Activated CD8-positive, alpha-beta memory T cell treated with anti-CD3 and anti-CD28 coated beads for 1 hour (primary cell): ENCODE measurements around the gene PRKACA.

Experiments
- DNase-seq, 2 donors: peaks; one replicate each; pipeline ENCODE4 v3.0.0-alpha.2; 2020; ENCODE audit warnings: low read depth in 1 of 2; ENCODE audit errors: extremely low read depth in 1 of 2

PRKACA gene

GRCh38 chr19:14117668-14118164, at the start of gene PRKACA:
Gene PRKACA (minus strand): TSS chr19:14117762. CDS start chr19:14117547, 215 bp downstream.
- DNase-seq: peak; percentile 95 to 96

- no peak for DNase-seq
Measured at GRCh38 chr19:14166999-14167575, 49.5 kb upstream of the PRKACA start.

DNA sequence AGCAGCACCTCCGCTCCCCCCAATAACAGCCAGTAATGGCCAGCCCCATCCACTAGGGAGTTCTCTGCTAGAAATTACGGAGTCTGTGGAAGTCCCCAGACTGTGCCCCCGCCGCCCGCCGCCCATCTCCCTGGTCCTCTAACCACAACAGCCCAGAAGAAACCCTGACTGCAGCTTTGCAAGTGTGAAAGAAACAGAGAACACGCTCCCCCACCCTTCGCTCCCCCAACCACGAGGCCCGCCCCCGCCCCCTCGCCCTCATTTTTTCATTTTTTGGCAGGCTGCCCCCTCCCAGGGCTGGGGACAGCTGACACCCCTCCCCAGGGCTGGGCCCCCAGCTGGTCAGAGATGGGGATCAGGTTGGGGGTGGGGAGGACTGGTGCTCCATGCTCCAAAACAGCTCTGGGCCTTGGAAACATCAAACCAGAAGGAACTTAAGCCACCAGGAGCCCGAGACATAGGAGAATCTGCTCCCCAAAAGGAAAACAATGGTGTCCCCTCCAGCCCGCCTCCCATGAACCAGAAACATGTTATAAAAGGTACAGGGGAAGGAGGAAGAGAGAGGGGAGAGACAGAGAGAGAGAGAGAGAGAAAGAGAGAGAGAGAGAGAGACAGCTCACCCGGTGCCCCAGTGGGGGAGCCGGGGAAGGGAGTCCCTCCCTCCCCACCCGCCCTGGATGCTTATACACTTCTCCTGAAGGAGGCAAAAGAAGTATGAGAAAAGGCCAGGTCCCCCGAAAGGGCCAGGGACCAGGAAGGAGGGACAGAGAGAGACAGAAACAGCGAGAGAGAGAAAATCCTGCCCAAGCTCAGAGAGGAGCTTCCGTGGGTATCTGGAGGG, 48.6 kb upstream of the PRKACA start:
- no peak for DNase-seq

GRCh38 chr19:14164724-14165493, 47.3 kb upstream of the PRKACA start:
- no peak for DNase-seq

- DNase-seq: no peak
Measured at GRCh38 chr19:14164082-14164481, 46.5 kb upstream of the PRKACA start.

DNA sequence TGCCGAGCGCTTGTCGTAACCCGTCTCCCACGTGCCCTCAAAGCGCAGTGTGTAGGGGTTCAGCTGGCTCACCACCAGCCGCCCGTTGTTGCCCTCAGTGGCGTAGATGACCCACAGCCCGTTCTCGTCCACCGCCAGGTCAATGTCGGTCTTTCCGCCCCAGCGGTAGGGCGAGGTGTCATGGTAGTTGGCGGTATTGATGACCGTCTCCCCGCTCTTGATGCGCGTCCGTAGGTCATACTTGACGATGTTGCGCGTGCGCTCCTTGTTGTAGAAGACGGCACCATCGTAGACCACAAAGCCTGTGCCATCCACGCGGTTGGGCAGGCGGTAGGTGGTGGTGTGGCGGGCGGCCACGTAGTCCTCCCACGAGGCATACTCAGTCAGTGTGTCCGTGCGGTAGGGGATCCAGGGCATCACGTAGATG, 45.3 kb upstream of the PRKACA start:
- no peak for DNase-seq

DNA sequence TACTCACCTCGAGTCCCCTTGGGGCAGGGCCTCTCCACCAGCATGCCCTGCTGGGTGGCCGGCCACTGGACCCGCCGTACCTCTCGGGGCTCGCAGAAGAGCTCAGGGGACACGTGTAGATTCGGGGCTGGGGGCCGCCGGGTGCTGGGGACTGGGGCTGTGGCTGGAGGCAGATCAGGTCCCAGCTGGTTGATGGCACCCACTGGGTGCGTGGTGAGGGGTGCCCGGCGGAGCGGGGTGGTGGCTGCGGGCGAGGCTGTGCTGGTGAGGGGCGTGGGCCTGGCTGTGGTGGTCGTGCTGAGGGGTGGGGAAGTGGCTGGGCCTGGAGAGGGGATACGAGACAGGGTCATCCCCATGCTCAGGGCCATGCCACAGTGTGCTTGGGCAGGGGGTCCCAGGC, 43.7 kb upstream of the PRKACA start:
- no peak for DNase-seq

DNA sequence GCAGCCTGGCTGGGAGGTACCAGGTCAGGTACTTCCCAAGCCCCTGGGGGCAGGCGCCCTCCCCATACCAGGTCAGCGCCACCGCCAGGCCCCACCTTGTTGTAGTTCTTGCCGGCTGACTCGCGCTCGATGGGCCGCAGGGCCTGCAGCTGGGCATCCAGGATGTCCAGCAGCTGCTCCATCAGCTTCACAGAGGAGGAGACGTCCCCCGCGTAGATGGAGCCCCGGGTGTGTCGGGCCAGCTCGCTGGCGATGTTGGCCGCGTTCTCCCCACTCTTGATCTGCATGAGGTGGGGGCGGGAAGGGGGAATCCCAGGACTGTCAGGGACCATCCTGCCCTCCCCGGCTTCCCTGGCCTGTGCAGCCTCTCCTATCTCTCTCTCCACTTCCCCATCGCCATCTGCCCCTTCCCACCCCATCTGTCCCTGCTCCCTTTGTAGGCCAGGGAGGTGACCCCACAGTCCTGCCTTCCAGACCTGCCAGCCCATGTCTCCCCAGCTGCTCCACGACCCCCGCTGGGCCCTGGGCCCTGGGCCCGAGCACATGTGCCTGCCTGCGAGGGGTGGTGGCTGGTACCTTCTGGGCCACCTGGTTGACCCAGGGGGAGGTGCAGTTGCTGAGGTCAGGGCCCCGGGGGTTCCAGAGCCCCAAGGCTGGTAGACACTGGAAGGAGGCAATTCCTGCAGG, 42.6 kb upstream of the PRKACA start:
- no peak for DNase-seq

DNA sequence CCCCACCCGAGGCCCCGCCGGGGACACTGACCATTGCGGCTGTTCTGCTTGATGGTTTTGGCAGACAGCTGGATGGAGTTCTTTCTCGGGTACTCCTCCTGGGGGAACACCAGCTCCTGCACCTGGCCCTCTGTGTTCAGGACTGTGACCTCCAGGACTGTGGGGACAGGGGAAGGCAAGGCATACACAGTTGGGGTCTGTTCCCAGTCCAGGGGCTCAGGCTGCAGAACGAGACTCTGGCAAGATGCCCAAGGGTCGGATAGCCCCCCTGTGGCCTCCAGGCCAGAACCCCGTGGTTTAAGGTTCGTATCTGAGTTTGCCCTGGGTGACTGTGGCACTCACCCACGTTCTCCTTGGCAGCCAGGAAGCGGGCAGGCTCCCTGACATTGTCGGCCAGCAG, 41.5 kb upstream of the PRKACA start:
- DNase-seq: no peak

DNA sequence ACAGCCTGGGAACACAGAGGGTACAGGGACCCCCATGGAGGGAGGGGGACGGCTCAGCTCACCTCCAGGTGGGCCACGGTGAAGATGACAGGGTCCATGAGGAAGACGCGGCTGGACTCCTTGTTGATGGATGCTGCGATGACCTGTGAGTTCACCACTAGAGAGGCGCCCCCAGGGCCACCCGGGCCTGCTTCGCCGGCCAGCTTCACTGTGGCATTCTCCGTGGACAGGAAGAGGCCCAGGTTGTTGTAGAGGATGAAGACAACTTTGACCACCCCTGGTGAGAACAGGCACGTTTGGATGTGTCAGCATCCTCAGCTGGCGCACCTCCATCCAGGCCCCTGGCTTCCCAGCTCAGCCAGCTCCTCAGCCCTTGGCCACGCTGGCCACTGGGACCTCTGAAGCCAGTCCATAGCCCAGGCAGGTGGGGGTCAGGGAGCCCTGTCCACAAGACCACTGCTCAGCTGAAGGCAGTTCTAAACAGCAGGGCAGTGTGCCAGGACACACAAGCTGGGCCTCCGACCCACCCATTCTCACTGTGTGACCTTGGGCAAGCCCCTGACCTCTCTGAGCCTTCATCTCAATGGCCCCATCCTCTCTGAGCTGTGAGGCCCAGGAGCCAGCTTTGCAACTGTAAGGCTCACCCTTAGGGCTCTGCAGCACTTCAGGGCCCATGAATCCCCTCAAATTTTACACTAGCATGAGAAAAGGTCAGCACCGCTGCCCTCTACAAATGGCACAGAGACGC, 40.9 kb upstream of the PRKACA start:
- no peak for DNase-seq

- DNase-seq: no peak
Measured at GRCh38 chr19:14156971-14157717, 39.6 kb upstream of the PRKACA start.

DNA sequence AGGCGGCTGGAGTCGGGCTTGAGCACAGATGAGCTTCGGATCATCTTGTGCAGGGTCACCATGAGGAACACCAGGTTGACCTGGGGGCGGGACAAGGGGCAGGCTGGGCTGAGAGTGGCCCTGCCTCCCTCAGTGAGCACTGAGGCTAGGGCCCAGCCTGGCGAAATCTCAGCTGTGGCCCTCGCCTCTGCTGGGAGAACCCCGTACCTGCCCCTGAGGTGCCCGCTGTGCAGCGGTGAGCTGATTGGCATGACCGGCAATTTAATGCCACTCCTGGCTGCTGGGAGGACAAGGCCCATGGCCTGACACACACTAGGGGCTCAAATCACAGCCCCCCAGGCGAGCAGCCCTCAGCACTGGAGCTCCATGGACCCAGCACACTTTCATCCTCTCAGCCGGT, 38.6 kb upstream of the PRKACA start:
- no peak for DNase-seq

DNA sequence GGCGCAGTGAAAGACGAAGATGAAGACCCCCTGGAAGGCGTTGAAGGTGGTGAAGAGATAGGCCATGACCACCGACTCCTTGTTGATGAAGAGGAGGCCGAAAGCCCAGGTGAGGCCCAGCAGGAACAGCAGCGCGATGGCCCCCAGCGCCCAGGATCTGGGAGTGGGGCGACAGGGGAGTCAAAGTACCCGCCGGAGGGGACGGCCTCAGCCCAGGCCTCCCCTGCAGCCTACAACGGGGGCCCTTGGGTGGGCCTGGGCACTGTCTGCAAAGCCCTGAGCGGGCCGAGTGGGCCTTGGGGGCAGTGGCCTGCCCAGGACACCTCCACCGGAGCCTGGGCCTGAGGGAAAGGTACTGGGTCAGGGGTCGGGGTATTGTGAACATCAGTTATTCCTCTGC, 37.8 kb upstream of the PRKACA start:
- no peak for DNase-seq

DNA sequence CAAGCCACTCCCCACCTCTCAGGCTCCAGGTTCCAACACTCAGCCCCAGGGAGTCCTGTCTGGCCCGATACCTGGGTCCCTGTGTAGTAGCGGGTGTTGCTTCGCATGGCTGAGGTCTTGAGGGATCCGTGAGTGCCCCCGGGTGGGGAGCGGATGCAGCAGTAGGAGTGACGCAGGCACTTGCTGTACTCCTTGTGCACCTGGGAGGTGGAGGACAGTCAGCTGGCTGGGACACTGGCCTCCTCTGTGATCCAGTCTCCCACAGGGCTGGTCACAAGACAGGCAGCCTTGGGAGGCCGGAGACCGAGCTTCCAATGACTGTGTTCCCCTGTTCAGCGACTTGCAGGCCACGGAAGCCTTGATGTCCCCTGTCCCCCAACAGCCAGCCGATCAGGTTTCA, 35.2 kb upstream of the PRKACA start:
- DNase-seq: no peak

GRCh38 chr19:14150770-14151661, 33.5 kb upstream of the PRKACA start:
- no peak for DNase-seq

GRCh38 chr19:14150041-14150769, 32.6 kb upstream of the PRKACA start:
- no peak for DNase-seq

GRCh38 chr19:14149509-14149994, 32.0 kb upstream of the PRKACA start:
- peak in 1 of 2 donors; percentile 35 for DNase-seq
